Loucy (cell line): ENCODE results near the gene FAM200C.
"Not testable (repeated sequence)": the region's sequence is repeated elsewhere in the genome, so short reads cannot be mapped to it uniquely, and the experiment has no call there.

Source experiments
- EZH2phosphoT487 ChIP-seq: fragments of 200-600 bp; IDR thresholded peaks from 2 replicates; pipeline ENCODE4 v1.6.1; 2018; ENCODE audit warnings: antibody characterized with exemption, mild to moderate bottlenecking, moderate library complexity, borderline replicate concordance
- TF ChIP-seq, protein P1 (sequence below): fragments of 200-600 bp; sonication (generic); conservative IDR thresholded peaks from 2 replicates; pipeline ENCODE4 v1.5.1; 2014; ENCODE audit warnings: mild to moderate bottlenecking, antibody characterized with exemption, low read length

DNA sequence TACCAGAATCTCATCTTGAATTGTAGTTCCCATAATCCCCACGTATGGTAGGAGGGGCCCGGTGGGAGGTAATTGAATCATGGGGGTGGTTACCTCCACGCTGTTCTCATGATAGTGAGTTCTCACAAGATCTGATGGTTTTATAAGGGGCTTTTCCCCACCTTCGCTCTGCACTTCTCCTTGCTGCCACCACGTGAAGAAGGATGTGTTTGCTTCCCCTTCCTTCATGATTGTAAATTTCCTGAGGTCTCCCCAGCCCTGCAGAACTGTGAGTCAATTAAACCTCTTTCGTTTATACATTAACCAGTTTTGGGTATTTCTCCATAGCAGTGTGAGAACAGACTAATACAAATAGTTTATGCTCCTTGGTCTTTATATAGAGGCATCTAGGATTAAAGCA is 36.8 kb upstream of the FAM200C start:
- TF ChIP-seq, protein P1, sequence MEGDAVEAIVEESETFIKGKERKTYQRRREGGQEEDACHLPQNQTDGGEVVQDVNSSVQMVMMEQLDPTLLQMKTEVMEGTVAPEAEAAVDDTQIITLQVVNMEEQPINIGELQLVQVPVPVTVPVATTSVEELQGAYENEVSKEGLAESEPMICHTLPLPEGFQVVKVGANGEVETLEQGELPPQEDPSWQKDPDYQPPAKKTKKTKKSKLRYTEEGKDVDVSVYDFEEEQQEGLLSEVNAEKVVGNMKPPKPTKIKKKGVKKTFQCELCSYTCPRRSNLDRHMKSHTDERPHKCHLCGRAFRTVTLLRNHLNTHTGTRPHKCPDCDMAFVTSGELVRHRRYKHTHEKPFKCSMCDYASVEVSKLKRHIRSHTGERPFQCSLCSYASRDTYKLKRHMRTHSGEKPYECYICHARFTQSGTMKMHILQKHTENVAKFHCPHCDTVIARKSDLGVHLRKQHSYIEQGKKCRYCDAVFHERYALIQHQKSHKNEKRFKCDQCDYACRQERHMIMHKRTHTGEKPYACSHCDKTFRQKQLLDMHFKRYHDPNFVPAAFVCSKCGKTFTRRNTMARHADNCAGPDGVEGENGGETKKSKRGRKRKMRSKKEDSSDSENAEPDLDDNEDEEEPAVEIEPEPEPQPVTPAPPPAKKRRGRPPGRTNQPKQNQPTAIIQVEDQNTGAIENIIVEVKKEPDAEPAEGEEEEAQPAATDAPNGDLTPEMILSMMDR = not testable (repeated sequence)
- TF ChIP-seq EZH2phosphoT487 = not testable (repeated sequence)
